ENCODE results near the gene CTCF.
A peak's percentile ranks its signal among the peaks of the same experiment; 100 is the strongest.

CTCF gene

GRCh38 chr16:67534431-67534830, 27.9 kb upstream of the CTCF start:
- no peak for DNase-seq

GRCh38 chr16:67535201-67535600, 27.1 kb upstream of the CTCF start:
- no peak for DNase-seq

GRCh38 chr16:67537270-67537635, 25.1 kb upstream of the CTCF start:
- DNase-seq, result peak; percentile 46 to 60

- peak; percentile 77 to 87 for DNase-seq
Observed at GRCh38 chr16:67537636-67538591, 24.4 kb upstream of the CTCF start.

GRCh38 chr16:67538666-67539101, 23.6 kb upstream of the CTCF start:
- no peak for DNase-seq

- DNase-seq, result no peak
Observed at GRCh38 chr16:67539271-67539670, 23.1 kb upstream of the CTCF start.

GRCh38 chr16:67539691-67540635, 22.4 kb upstream of the CTCF start:
- DNase-seq, result no peak

- no peak for DNase-seq
Observed at GRCh38 chr16:67540756-67541155, 21.6 kb upstream of the CTCF start.

- no peak for DNase-seq
Observed at GRCh38 chr16:67541391-67542263, 20.7 kb upstream of the CTCF start.

- DNase-seq, result peak; percentile 89 to 92
Observed at GRCh38 chr16:67542464-67542863, 19.9 kb upstream of the CTCF start.

- no peak for DNase-seq
Observed at GRCh38 chr16:67543036-67543435, 19.3 kb upstream of the CTCF start.

GRCh38 chr16:67543582-67543981, 18.7 kb upstream of the CTCF start:
- DNase-seq, result no peak

- DNase-seq, result no peak
Observed at GRCh38 chr16:67544329-67544841, 17.9 kb upstream of the CTCF start.

GRCh38 chr16:67544844-67545664, 17.3 kb upstream of the CTCF start:
- no peak for DNase-seq

- DNase-seq, result no peak
Observed at GRCh38 chr16:67545665-67546024, 16.7 kb upstream of the CTCF start.

GRCh38 chr16:67546091-67546501, 16.2 kb upstream of the CTCF start:
- no peak for DNase-seq

- DNase-seq, result peak; percentile 69 to 76
Observed at GRCh38 chr16:67546761-67547422, 15.4 kb upstream of the CTCF start.

- DNase-seq, result peak; percentile 59 to 71
Observed at GRCh38 chr16:67547423-67548264, 14.7 kb upstream of the CTCF start.

GRCh38 chr16:67548265-67549126, 13.8 kb upstream of the CTCF start:
- DNase-seq, result no peak
